Measurements from ENCODE around the gene LRRC8C.

The LRRC8C gene

DNA sequence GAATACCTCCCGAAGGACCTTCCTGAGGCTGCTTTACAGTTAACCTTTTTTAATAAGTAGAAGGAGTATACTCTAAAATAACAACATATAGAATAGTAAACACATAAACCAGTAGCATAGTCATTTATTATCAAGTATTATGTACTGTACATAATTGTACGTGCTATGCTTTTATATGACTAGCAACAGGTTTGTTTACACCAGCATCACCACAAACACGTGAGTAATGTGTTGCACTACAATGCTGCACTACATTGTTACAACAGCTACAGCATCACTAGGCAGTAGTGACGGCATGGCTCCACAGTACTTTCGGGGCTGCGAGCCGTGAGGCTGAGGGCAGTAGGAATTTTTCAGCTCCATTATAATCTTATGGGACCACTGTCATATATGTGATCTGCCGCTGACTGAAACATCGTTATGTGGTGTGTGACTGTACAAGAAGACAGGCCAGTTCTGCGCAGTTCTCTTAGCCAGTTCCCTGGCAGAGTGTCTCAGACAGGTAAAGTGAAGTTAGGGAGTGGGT is 105.1 kb downstream of the LRRC8C start:
- no peak for DNase-seq

- DNase-seq: peak; percentile 57 to 58
Measured at GRCh38 chr1:89739013-89739843, 106.3 kb downstream of the LRRC8C start.

DNA sequence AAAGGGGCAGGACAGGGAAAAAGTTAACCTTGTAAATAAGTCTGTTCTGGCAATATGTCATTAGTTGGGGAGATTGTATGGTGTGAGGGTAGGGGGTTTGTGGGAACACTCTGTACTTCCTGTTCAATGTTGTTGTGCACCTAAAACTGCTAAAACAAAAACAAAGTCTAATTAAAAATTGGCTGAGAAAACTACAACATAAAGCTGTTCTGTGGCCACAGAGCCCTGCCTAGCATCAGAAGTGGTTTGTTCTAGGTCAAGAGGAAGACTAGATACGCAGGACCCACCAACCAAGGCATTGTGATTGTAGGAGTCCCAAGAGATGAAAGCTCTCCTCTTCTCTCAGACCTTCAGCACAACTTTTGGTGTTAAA is 106.9 kb downstream of the LRRC8C start:
- DNase-seq: no peak

DNA sequence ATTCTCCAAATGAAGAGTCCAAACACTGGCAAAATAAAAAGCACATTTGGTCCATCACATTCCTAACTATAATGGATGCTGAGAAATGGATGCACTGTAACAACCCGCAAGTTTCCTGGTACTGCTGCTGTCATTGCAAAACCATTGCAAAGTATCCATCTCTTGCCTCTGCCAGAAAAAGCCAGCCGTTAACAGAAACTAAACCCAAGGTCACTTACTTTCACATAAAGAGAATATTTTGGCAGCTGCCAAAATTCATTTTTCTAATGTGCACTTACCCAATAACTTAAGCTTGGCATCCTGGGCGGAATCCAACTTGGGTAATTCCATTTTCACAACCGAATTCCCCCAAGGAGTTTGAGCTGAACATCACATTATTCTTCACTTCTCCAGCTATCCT is 110.9 kb downstream of the LRRC8C start:
- DNase-seq: no peak

- no peak for DNase-seq
Measured at GRCh38 chr1:89746424-89747149, 113.7 kb downstream of the LRRC8C start.

DNA sequence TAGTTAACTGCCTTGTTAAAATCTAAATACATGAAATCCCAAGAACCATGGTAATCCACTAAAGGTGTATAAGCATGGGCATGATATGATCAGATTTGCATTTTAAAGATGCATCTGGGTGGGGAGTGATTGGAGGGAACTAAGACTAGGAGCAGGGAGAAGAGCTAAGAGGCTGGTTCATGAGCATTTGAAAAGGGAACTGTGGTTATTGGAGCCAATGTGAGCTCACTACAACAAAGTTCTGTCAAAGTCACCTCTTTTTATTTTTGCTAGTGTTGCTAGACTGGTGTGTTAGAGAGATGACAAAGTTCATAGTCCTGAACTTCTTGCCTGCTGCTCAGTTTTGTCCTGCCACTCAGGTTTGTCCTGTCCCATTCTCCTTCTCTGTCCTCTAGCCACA is 120.8 kb downstream of the LRRC8C start:
- DNase-seq: no peak

DNA sequence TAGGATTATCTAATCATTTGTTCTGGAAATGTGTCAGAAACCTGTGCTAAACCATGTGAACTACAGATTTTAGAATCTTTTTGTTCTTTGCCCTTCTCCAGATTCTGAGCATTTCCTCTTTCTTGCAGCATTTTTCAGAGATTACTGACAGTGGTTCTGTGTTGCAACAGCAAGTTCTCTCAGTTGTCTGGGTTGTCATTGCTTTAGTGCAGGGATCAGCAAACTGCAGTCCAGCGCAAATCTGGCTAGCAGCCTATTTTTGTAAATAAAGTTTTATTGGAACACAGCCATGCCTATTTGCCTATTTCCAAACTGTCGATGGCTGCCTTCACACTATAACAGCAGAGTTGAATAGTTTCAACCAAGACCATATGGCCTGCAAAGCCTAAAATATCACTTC is 121.6 kb downstream of the LRRC8C start:
- DNase-seq: no peak

DNA sequence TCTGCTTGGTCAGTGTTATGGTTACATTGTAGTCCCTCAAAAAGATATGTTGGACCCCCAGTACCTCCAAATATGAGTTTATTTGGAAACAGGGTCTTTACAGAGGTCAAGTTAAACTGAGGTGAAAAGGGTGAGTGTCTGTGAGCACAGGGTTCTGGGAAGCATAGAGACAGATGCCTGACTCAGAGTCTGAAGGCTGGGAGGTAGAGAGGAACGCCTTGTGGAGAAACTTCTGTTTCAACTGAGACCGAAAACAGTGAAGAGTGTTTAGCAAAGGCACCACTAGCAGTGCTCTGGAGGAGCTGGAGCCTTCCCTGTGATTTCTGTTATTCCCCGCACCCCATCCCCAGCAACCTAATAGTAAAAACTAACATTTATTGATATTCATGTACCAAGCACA is 122.7 kb downstream of the LRRC8C start:
- DNase-seq: no peak

- DNase-seq: peak; percentile 52 to 63
Measured at GRCh38 chr1:89757532-89757931, 124.6 kb downstream of the LRRC8C start.

GRCh38 chr1:89758156-89758555 is 125.2 kb downstream of the LRRC8C start:
- no peak for DNase-seq

GRCh38 chr1:89759036-89759435 is 126.1 kb downstream of the LRRC8C start:
- no peak for DNase-seq

DNA sequence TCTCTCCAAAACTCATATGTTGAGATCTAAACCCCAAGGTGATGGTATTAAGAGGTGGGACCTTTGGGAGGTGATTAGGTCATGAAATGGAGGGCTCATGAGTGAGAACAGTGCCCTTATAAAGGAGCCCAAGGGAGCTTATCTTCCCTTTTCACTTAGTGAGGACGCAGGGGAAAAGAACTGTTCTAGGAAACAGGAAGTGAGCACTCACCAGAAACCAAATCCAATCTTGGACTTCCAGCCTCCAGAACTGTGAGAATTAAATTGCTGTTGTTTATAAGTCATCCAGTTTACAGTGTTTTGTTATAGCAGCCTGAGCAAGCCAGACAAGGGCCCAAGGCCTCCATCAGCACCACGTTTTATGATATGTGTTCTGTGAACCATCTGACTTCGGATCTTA is 127.6 kb downstream of the LRRC8C start:
- DNase-seq: no peak

DNA sequence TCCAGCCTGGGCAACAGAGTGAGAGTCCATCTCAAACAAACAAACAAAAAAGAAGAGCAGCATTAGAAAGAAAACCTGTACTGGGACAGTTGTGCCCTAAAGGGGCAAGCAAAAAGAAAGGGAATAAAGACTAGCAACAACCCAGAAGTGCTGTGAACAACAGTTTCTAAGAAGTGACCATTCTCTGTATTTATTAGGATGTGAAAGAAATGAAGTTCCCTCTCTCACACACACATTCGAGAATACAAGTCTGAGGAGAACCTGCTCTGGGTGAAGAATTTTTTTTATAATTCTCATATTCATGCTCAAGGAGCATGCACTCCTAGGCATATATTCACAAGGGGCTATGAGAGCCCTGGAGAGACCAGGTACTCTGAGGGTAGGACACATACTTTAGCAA is 128.4 kb downstream of the LRRC8C start:
- DNase-seq: no peak

- DNase-seq: no peak
Measured at GRCh38 chr1:89761901-89762300, 129.0 kb downstream of the LRRC8C start.

GRCh38 chr1:89762386-89762778 is 129.5 kb downstream of the LRRC8C start:
- DNase-seq: peak in 1 of 2 donors; percentile 22

DNA sequence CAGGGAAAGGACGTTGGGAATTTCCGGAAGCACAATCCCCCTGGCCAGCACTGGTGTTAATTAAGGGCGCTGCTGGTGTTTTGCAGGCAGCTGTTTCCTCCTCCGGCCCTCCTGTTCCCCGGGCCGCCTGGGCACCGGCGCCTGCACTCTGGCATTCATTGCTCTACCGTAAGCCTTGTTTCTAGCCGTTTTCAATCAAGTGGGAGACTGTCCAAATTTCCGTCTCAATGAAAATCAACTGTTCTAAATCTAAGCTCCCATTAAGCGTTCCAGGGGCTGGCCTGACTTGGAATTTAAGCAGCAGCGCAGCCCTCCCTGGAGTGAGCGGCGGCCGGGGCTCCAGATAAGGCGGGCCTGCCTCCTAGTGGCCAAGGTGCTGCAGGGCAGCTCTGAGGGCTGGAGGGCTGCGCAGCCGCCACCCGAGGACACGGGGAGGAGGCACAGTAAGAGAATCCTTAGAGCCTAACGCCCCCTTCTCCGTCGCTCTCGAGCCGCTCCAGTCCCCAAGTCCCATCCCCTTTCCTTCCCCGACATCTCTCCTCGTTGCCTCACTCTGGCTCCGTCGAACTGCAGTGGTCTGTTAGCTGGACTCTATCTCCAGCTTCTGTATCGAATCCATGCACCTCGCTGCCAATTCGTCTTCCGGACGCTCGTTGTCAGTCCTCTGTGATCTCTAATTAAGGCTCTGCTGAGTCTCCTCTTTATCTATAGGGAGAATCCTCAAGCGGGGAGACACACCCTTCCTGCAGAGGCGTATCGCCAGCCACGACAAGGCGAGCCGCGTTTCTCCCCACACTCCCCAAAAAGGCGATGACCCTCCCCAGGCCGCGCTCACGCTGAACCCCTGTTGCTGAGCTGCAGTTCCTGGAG is 130.1 kb downstream of the LRRC8C start:
- peak; percentile 90 for DNase-seq

GRCh38 chr1:89763649-89763986 is 130.7 kb downstream of the LRRC8C start:
- no peak for DNase-seq

GRCh38 chr1:89765774-89766173 is 132.9 kb downstream of the LRRC8C start:
- no peak for DNase-seq

DNA sequence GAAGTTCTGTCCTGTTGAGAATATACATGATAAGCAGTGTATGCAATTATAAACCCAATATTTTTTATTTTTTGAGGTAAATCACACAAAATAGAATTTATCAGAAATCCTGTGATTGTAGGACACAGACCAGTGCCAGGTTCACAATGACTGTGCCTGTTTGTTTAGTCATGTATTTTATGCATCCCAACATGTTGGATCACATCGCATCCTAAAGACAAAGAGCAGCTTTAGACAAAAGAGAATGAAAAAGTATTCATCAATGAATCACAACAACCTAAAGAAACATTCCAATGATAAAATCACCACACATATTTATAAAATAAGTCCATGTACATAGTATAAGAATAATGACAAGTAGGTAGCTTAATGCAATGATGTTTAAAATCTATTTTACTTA is 134.7 kb downstream of the LRRC8C start:
- DNase-seq: no peak
